DND-41 (cell line): ENCODE measurements around the gene EIF4G3.

Experiments
- ATAC-seq: fragments of 200-7000 bp; cut with Tn5 transposase; 3 replicates; pipeline ENCODE4 v1.9.1; 2021; ENCODE audit warnings: low read depth; ENCODE audit not compliant: insufficient read depth
- DNase-seq: peaks from one replicate; pipeline ENCODE4 v3.0.0-alpha.2; 2020
- H2AFZ ChIP-seq: 2 replicates; pipeline ENCODE4 v1.6.0; 2012; ENCODE audit warnings: low read depth, low read length
- H3K27ac ChIP-seq: 2 replicates; pipeline ENCODE4 v1.5.1; 2012; ENCODE audit warnings: low read length, inconsistent platforms
- H3K27me3 ChIP-seq: fragments of 200-600 bp; sonication (generic); 2 replicates; pipeline ENCODE4 v1.6.0; 2012; ENCODE audit warnings: low read length, mild to moderate bottlenecking, inconsistent platforms; ENCODE audit not compliant: insufficient read depth, poor library complexity
- H3K36me3 ChIP-seq: 2 replicates; pipeline ENCODE4 v1.5.1; 2012; ENCODE audit warnings: low read length, inconsistent platforms; ENCODE audit not compliant: insufficient read depth
- H3K4me1 ChIP-seq: 2 replicates; pipeline ENCODE4 v1.5.1; 2012; ENCODE audit warnings: mild to moderate bottlenecking, low read length; ENCODE audit not compliant: insufficient read depth
- H3K4me2 ChIP-seq: 2 replicates; pipeline ENCODE4 v1.6.0; 2012; ENCODE audit warnings: mild to moderate bottlenecking, moderate library complexity, low read length, inconsistent platforms; ENCODE audit not compliant: insufficient read depth
- H3K4me3 ChIP-seq, 2 experiments: fragments of 200-600 bp in 1 of 2; shearing (Covaris generic) in 1 of 2; 2 replicates each; pipeline ENCODE4 v1.5.1; 2012 to 2016; ENCODE audit warnings: inconsistent platforms in 2 of 2, low read length in 2 of 2, mild to moderate bottlenecking in 2 of 2, low read depth in 1 of 2, moderate library complexity in 1 of 2
- H3K79me2 ChIP-seq: 2 replicates; pipeline ENCODE4 v1.6.0; 2012; ENCODE audit warnings: low read length, inconsistent platforms; ENCODE audit not compliant: insufficient read depth
- H3K9ac ChIP-seq: 2 replicates; pipeline ENCODE4 v1.6.0; 2012; ENCODE audit warnings: low read depth, mild to moderate bottlenecking, inconsistent platforms, low read length, moderate library complexity
- H3K9me3 ChIP-seq: 2 replicates; pipeline ENCODE4 v1.5.1; 2012; ENCODE audit warnings: low read length, moderate library complexity, mild to moderate bottlenecking, inconsistent platforms; ENCODE audit not compliant: insufficient read depth, severe bottlenecking
- H4K20me1 ChIP-seq: 2 replicates; pipeline ENCODE4 v1.6.0; 2012; ENCODE audit warnings: low read length; ENCODE audit not compliant: insufficient read depth
- EZH2 ChIP-seq: IDR thresholded peaks from 3 replicates; pipeline ENCODE4 v1.6.1; 2012; ENCODE audit warnings: borderline replicate concordance, low read depth, mild to moderate bottlenecking, moderate library complexity, low read length, inconsistent platforms; ENCODE audit not compliant: severe bottlenecking
- TF ChIP-seq, protein P1 (sequence below): IDR thresholded peaks from 2 replicates; pipeline ENCODE4 v1.5.1; 2012; ENCODE audit warnings: borderline replicate concordance, low read length, moderate library complexity, mild to moderate bottlenecking; ENCODE audit not compliant: poor library complexity, severe bottlenecking; ENCODE audit errors: extremely low read depth

The EIF4G3 gene

DNA sequence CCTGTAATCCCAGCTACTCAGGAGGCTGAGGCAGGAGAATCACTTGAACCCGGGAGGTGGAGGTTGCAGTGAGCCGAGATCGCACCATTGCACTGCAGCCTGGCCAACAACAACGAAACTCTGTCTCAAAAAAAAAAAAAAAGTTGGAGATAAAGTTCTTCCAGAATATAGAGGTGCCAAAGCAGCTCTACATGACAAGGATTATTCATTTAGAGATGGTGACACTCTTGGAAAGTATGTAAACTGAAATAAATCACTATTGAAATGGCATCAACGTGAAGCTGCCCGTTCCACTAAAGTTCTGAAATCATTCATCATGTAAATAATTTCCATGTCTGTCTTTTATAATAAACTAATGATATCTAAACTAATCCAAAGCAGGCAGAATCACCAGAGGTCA is 14.9 kb downstream of the EIF4G3 start:
- no peaks in the 10 kb centered on the region for H3K27me3 ChIP-seq
- peaks cover 22% of the 10 kb centered on the region; the same call in 1 of the 2 replicates for H4K20me1 ChIP-seq

DNA sequence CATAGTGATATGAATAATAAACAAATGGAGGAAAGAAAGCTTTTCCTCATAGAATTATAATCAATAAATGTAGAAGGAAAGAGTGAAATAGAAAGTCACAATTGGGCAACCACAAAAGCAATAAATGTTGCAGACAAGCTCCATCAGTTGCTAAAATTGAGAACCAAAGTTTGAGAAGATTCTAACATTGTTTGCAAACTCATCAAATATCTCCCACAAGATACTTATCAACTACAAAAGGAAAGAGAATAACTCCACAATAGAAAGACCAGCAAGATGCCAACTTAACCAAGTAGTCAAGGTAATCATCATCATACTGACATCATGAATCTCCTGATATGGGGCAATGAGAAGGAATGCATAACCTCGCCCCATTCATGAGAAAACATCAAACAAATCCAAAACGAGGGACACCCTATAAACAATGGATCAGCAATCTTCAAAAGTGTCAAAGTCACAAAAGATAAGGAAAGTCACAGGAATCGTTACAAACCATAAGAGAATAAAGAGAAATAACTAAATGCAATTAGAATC is 16.4 kb downstream of the EIF4G3 start:
- DNase-seq (no peak), ATAC-seq (no peak)
- no peak overlapping the region for H3K4me3 ChIP-seq
- no peak for TF ChIP-seq EZH2
- TF ChIP-seq, protein P1, sequence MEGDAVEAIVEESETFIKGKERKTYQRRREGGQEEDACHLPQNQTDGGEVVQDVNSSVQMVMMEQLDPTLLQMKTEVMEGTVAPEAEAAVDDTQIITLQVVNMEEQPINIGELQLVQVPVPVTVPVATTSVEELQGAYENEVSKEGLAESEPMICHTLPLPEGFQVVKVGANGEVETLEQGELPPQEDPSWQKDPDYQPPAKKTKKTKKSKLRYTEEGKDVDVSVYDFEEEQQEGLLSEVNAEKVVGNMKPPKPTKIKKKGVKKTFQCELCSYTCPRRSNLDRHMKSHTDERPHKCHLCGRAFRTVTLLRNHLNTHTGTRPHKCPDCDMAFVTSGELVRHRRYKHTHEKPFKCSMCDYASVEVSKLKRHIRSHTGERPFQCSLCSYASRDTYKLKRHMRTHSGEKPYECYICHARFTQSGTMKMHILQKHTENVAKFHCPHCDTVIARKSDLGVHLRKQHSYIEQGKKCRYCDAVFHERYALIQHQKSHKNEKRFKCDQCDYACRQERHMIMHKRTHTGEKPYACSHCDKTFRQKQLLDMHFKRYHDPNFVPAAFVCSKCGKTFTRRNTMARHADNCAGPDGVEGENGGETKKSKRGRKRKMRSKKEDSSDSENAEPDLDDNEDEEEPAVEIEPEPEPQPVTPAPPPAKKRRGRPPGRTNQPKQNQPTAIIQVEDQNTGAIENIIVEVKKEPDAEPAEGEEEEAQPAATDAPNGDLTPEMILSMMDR, result no peak
- H3K4me1 ChIP-seq, result no peaks in the 10 kb centered on the region
- H3K36me3 ChIP-seq, result peaks cover 33% of the 10 kb centered on the region
- no peak overlapping the region for H3K4me2 ChIP-seq
- H4K20me1 ChIP-seq, result peaks cover 24% of the 10 kb centered on the region; the same call in 1 of the 2 replicates
- no peak overlapping the region for H3K27ac ChIP-seq
- no peaks in the 10 kb centered on the region for H3K27me3 ChIP-seq
- no peak overlapping the region for H3K9ac ChIP-seq
- no peaks in the 10 kb centered on the region for H3K9me3 ChIP-seq
- H2AFZ ChIP-seq, result no peak overlapping the region
- H3K79me2 ChIP-seq, result peaks cover 86% of the 10 kb centered on the region

More for the DNA sequence above, 14.9 kb downstream of the EIF4G3 start:
- no peak for DNase-seq
- no peak for TF ChIP-seq EZH2
- TF ChIP-seq, protein P1, result no peak
- ATAC-seq, result no peak
- Histone ChIP-seq H3K9me3 (no peaks in the 10 kb centered on the region), H3K27ac (no peak overlapping the region), H3K4me3 (no peak overlapping the region), H3K4me2 (no peak overlapping the region), H3K4me1 (no peaks in the 10 kb centered on the region), H3K9ac (no peak overlapping the region), H3K79me2 (peaks cover 92% of the 10 kb centered on the region), H2AFZ (no peak overlapping the region), H3K36me3 (peaks cover 42% of the 10 kb centered on the region)

- Histone ChIP-seq H3K36me3 (peaks cover 30% of the 10 kb centered on the region), H3K27me3 (no peaks in the 10 kb centered on the region), H3K79me2 (peaks cover 65% of the 10 kb centered on the region), H3K4me1 (no peaks in the 10 kb centered on the region), H3K9me3 (no peaks in the 10 kb centered on the region), H3K27ac (no peak overlapping the region), H2AFZ (no peak overlapping the region), H3K4me3 (no peak overlapping the region), H3K4me2 (no peak overlapping the region), H3K9ac (no peak overlapping the region), H4K20me1 (peaks cover 17% of the 10 kb centered on the region; the same call in 1 of the 2 replicates)
- TF ChIP-seq, protein P1, result no peak
- no peak for TF ChIP-seq EZH2
- ATAC-seq (no peak), DNase-seq (no peak)
Measured at GRCh38 chr1:21157868-21158267, 18.8 kb downstream of the EIF4G3 start.
